Measurements from ENCODE around the gene LPCAT1.
"Not testable (repeated sequence)": the region's sequence is repeated elsewhere in the genome, so short reads cannot be mapped to it uniquely, and the experiment has no call there.

The LPCAT1 gene

GRCh38 chr5:1541702-1542400 is 18.1 kb upstream of the LPCAT1 start:
- DNase-seq (ENCODE audit: low spot score) = no peak

GRCh38 chr5:1540831-1541701 is 17.3 kb upstream of the LPCAT1 start:
- no peak for DNase-seq (ENCODE audit: low spot score)

- no peak for DNase-seq (ENCODE audit: low spot score)
Observed at GRCh38 chr5:1540166-1540565, 16.4 kb upstream of the LPCAT1 start.

- DNase-seq (ENCODE audit: low spot score) = not testable (repeated sequence)
Observed at GRCh38 chr5:1539393-1540161, 15.8 kb upstream of the LPCAT1 start.

GRCh38 chr5:1538741-1539392 is 15.1 kb upstream of the LPCAT1 start:
- DNase-seq (ENCODE audit: low spot score) = no peak

GRCh38 chr5:1538276-1538675 is 14.5 kb upstream of the LPCAT1 start:
- no peak for DNase-seq (ENCODE audit: low spot score)

GRCh38 chr5:1537603-1538154 is 13.9 kb upstream of the LPCAT1 start:
- no peak for DNase-seq (ENCODE audit: low spot score)

GRCh38 chr5:1536871-1537602 is 13.3 kb upstream of the LPCAT1 start:
- DNase-seq (ENCODE audit: low spot score) = no peak

- DNase-seq (ENCODE audit: low spot score) = no peak
Observed at GRCh38 chr5:1536322-1536845, 12.6 kb upstream of the LPCAT1 start.

GRCh38 chr5:1535646-1536045 is 11.9 kb upstream of the LPCAT1 start:
- DNase-seq (ENCODE audit: low spot score) = no peak

GRCh38 chr5:1532384-1532783 is 8.6 kb upstream of the LPCAT1 start:
- DNase-seq (ENCODE audit: low spot score) = no peak

- DNase-seq (ENCODE audit: low spot score) = no peak
Observed at GRCh38 chr5:1529498-1529897, 5.7 kb upstream of the LPCAT1 start.

GRCh38 chr5:1527533-1528205 is 3.9 kb upstream of the LPCAT1 start:
- DNase-seq (ENCODE audit: low spot score) = no peak

- no peak for DNase-seq (ENCODE audit: low spot score)
Observed at GRCh38 chr5:1526681-1527131, 2.9 kb upstream of the LPCAT1 start.

GRCh38 chr5:1526190-1526631 is 2.5 kb upstream of the LPCAT1 start:
- no peak for DNase-seq (ENCODE audit: low spot score)

GRCh38 chr5:1525624-1526189 is 1.9 kb upstream of the LPCAT1 start:
- no peak for DNase-seq (ENCODE audit: low spot score)

GRCh38 chr5:1524799-1525623 is 1.3 kb upstream of the LPCAT1 start:
- DNase-seq (ENCODE audit: low spot score) = no peak

GRCh38 chr5:1524481-1524798 is 680 bp upstream of the LPCAT1 start:
- no peak for DNase-seq (ENCODE audit: low spot score)

- DNase-seq (ENCODE audit: low spot score) = no peak
Observed at GRCh38 chr5:1523480-1523792, 324 bp downstream of the LPCAT1 start.

Data from SK-N-DZ (cell line).